Immature natural killer cell (primary cell): ENCODE data around the gene HYAL3. TPM values are rescaled to one million over a fixed set of nuclear protein-coding genes. Genes with fewer than 3 reads are reported as not detected.

Source experiments
- DNase-seq, 3 donors: peaks; one replicate each; pipeline ENCODE4 v3.0.0; 2022; ENCODE audit warnings: mixed read lengths in 1 of 3
- H3K27ac Mint-ChIP-seq, 6 donors: one replicate each; pipeline ENCODE4 v1.8.0; 2020; ENCODE audit warnings: mixed read lengths in 6 of 6, mild to moderate bottlenecking in 5 of 6, inconsistent platforms in 4 of 6, moderate library complexity in 3 of 6
- H3K27me3 Mint-ChIP-seq, 3 donors: one replicate each; pipeline ENCODE4 v1.8.0; 2020 to 2021; ENCODE audit warnings: low read depth in 3 of 3, mild to moderate bottlenecking in 3 of 3, mixed read lengths in 3 of 3, moderate library complexity in 3 of 3, inconsistent platforms in 1 of 3
- H3K36me3 Mint-ChIP-seq, 3 donors: one replicate each; pipeline ENCODE4 v1.8.0; 2020; ENCODE audit warnings: mixed read lengths in 3 of 3, inconsistent platforms in 2 of 3, mild to moderate bottlenecking in 2 of 3
- H3K4me1 Mint-ChIP-seq, 2 donors: one replicate each; pipeline ENCODE4 v1.8.0; 2020; ENCODE audit warnings: inconsistent platforms in 2 of 2, mild to moderate bottlenecking in 2 of 2, mixed read lengths in 2 of 2, moderate library complexity in 1 of 2
- H3K4me3 Mint-ChIP-seq, 5 donors: one replicate each; pipeline ENCODE4 v1.8.0; 2020; ENCODE audit warnings: mild to moderate bottlenecking in 5 of 5, mixed read lengths in 5 of 5, inconsistent platforms in 3 of 5, moderate library complexity in 3 of 5
- H3K9me3 Mint-ChIP-seq, 6 donors: one replicate each; pipeline ENCODE4 v1.8.0; 2020; ENCODE audit warnings: mild to moderate bottlenecking in 6 of 6, mixed read lengths in 6 of 6, inconsistent platforms in 4 of 6, moderate library complexity in 3 of 6
- polyA plus RNA-seq, 3 donors: library from polyadenylated mRNA; unstranded; fragments of 300-500 nt; fragmentation: Illumina TruSeq; gene quantifications; one replicate each; pipeline ENCODE4 v1.2.3, GENCODE V29; 2021

HYAL3 gene, protein sequence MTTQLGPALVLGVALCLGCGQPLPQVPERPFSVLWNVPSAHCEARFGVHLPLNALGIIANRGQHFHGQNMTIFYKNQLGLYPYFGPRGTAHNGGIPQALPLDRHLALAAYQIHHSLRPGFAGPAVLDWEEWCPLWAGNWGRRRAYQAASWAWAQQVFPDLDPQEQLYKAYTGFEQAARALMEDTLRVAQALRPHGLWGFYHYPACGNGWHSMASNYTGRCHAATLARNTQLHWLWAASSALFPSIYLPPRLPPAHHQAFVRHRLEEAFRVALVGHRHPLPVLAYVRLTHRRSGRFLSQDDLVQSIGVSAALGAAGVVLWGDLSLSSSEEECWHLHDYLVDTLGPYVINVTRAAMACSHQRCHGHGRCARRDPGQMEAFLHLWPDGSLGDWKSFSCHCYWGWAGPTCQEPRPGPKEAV
- 1 to 10 TPM; 1.5 to 2.4 (median 2.2) TPM for polyA plus RNA-seq

DNA sequence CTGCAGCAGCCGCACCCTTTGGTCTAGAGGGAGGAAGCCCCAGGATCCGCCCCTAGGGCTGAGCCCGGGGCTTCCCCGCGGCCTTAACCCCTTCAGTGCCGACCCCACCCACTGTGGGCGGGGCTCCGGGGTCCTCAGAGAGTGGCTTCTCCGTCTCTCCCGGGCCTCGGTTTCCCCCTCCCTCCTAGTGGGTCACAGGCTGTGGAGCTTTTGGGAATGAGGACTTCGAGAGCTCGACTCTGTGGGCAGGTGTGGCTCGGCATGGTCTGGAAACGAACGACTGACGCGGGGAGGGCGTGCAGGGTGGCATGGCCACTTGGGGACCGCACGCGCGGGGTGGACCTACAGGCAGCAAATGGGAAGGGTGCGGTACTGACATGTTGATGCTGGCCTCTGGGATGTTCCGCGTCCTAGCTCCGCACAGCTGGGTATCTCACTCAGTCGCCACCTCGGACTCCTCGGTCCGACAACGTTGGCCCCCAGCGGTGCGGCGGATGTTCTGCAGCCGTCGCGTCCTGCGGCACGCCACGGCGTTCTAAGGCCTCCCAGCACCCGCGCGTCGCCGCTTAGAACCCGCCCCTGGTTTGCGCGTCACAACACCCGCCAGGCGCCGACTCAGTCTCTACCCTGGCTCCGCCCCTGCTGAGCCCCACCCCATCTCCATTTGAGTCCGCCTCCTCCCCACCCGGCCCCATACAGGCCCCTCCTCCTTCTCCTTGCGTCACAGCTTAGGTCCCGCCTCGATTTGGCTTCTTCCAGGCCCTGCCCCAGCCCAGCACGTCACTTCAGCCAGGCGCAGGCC is at the start of gene HYAL3, which contains the start of gene NAA80:
HYAL3 (minus strand) TSS at position 570 of the 802 bp plus-strand sequence. CDS start 3,803 bp downstream, outside the sequence.
NAA80 (minus strand) TSS at position 570 of the 802 bp plus-strand sequence. CDS start 1,942 bp downstream, outside the sequence.
- H3K4me3 Mint-ChIP-seq, result peak within 1 kb of the TSS; percentile 92 to 98 (median 95)
- H3K36me3 Mint-ChIP-seq, result no peaks in the 10 kb centered on the region
- no peaks in the 10 kb centered on the region for H3K9me3 Mint-ChIP-seq
- H3K4me1 Mint-ChIP-seq, result peaks cover 27 to 34% of the 10 kb centered on the region in 2 donors
- peak; percentile 100 for DNase-seq
- H3K27me3 Mint-ChIP-seq, result peaks cover 0 to 4% (median 0%) of the 10 kb centered on the region in 3 donors
- H3K27ac Mint-ChIP-seq, result peak within 1 kb of the TSS; percentile 95 to 99 (median 98)

GRCh38 chr3:50347187-50347813 is 48.1 kb upstream of the HYAL3 start:
- peaks cover 83 to 88% of the 10 kb centered on the region in 2 donors for H3K4me1 Mint-ChIP-seq

DNA sequence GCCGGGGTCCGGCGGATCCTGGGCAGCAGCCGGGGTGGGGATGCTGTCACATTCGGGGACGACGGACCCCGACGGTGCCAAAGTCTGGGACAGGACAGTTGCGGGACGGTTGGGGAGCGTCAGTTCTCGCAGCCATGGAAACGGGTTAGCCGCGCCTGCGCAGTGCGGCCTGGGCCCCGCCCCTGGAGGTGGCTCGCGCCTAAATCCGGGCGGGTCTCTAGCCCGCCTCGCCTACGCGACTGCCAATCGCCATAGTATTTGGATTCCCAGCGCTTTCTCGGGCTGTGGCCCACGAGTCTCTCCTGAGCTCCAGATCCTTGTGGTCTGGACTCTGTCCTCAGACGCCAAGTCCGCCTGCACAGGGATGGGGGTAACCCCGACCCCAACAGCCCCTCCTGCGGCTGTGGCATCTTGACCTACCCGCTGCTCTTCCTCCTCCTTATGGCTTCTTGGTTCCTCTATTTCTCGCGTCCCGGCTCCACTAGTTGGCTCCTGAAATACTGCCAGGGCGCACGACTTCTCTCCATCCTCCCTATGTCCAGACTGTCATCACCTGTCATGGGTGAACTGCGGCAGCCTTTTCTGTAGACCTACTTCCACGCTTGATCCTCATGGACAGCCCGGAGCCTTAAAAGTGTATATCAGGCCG is 46.5 kb upstream of the HYAL3 start, which contains the start of gene ZMYND10:
ZMYND10 (minus strand) TSS at position 147 of the 649 bp plus-strand sequence. CDS start 153 bp downstream, outside the sequence.
- peaks cover 12 to 15% (median 13%) of the 10 kb centered on the region in 3 donors for H3K27me3 Mint-ChIP-seq
- peak within 1 kb of the TSS; percentile 60 to 75 (median 66) for H3K4me3 Mint-ChIP-seq
- peak; percentile 50 to 65 (median 56) for DNase-seq
- H3K27ac Mint-ChIP-seq, result peak within 1 kb of the TSS in 5 of 6 donors; percentile 39 to 79 (median 40)
- peaks cover 83 to 88% of the 10 kb centered on the region in 2 donors for H3K4me1 Mint-ChIP-seq
- H3K36me3 Mint-ChIP-seq, result peaks cover 0 to 14% (median 11%) of the 10 kb centered on the region in 3 donors
- H3K9me3 Mint-ChIP-seq, result no peaks in the 10 kb centered on the region

More at GRCh38 chr3:50347187-50347813, 48.1 kb upstream of the HYAL3 start:
- Mint-ChIP-seq H3K27ac (peak overlapping the region; percentile 46 to 86 (median 82)), H3K27me3 (peaks cover 8 to 10% (median 8%) of the 10 kb centered on the region in 3 donors), H3K9me3 (no peaks in the 10 kb centered on the region), H3K4me3 (peak overlapping the region; percentile 35 to 65 (median 41)), H3K36me3 (peaks cover 0 to 14% (median 11%) of the 10 kb centered on the region in 3 donors)
- DNase-seq, result peak; percentile 74 to 83 (median 79)

GRCh38 chr3:50345008-50345407 is 45.8 kb upstream of the HYAL3 start:
- H3K36me3 Mint-ChIP-seq, result peaks cover 0 to 10% (median 10%) of the 10 kb centered on the region in 3 donors
- peak overlapping the region in 3 of 5 donors; percentile 15 to 33 (median 33) for H3K4me3 Mint-ChIP-seq
- no peak for DNase-seq
- peak overlapping the region in 2 of 6 donors; percentile 40 to 70 for H3K27ac Mint-ChIP-seq
- peaks cover 76 to 82% of the 10 kb centered on the region in 2 donors for H3K4me1 Mint-ChIP-seq
- H3K9me3 Mint-ChIP-seq, result no peaks in the 10 kb centered on the region
- H3K27me3 Mint-ChIP-seq, result peaks cover 9 to 15% (median 10%) of the 10 kb centered on the region in 3 donors

- Mint-ChIP-seq H3K4me1 (peaks cover 69 to 75% of the 10 kb centered on the region in 2 donors), H3K27me3 (peaks cover 13 to 30% (median 24%) of the 10 kb centered on the region in 3 donors), H3K36me3 (peaks cover 7 to 21% (median 10%) of the 10 kb centered on the region in 3 donors), H3K27ac (peak overlapping the region in 5 of 6 donors; percentile 89 to 95 (median 92)), H3K4me3 (no peak overlapping the region), H3K9me3 (no peaks in the 10 kb centered on the region)
- DNase-seq, result no peak
Observed at GRCh38 chr3:50342813-50343633, 43.8 kb upstream of the HYAL3 start.

DNA sequence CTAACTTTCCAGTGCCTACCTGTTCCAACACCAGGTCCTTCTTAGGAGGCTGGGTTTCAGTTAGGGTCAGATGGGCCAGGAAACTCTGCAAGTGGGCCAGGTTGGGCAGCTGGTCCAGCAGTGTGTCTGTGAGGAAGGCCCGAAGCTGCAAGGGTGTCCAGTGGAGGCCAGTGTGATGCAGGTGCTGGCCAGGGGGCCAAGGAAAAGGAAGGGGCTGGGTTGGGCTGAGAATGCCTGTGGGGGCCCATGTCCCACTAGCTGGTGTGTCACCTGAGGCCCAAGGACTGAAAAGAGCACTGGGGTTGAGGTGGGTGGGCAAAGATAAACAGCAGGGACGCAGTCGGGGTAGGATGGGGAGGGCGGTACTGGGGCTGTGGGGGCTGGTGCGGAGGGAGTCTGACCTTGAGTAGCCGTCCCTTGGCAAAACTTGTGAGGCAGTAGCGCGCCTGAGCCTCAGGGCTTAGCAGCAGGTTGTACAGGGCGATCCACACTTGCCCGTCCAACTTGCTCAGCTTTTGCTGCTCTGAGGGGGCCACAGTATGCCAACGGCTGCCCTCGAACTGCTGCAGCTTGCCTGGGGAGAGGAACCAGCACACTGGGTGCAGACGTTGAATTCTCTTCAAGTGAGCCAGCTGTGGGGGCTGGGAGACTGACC is 42.9 kb upstream of the HYAL3 start:
- peak overlapping the region; percentile 84 to 95 (median 92) for H3K27ac Mint-ChIP-seq
- peak overlapping the region; percentile 66 to 98 (median 86) for H3K4me3 Mint-ChIP-seq
- peaks cover 4 to 20% (median 7%) of the 10 kb centered on the region in 3 donors for H3K36me3 Mint-ChIP-seq
- H3K9me3 Mint-ChIP-seq, result no peaks in the 10 kb centered on the region
- H3K27me3 Mint-ChIP-seq, result peaks cover 16 to 35% (median 27%) of the 10 kb centered on the region in 3 donors
- H3K4me1 Mint-ChIP-seq, result peaks cover 65 to 69% of the 10 kb centered on the region in 2 donors
- DNase-seq, result no peak

DNA sequence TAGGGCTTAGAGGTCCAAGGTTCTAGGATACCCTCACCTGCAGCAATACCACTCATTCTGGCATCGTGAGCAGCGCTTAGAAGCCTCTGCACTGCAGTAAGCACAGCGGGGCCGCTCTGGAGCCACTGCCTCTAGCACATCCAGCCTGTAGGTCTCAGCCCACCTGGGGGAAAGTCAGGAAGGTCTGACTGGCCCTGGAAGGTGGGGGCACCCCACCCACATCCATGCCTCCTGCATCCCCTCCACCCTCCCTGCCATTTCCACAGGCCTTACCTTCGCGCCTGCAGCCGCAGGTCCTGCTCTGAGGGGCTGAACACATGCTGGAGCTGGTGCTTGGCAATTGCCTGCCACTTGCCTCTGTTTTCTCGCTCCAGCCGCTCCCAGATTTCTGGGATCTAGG is 42.3 kb upstream of the HYAL3 start:
- DNase-seq, result peak in 2 of 3 donors; percentile 28 to 34
- H3K4me1 Mint-ChIP-seq, result peaks cover 65 to 69% of the 10 kb centered on the region in 2 donors
- peak overlapping the region; percentile 84 to 95 (median 92) for H3K27ac Mint-ChIP-seq
- H3K36me3 Mint-ChIP-seq, result peaks cover 6 to 21% (median 8%) of the 10 kb centered on the region in 3 donors
- H3K27me3 Mint-ChIP-seq, result peaks cover 16 to 36% (median 28%) of the 10 kb centered on the region in 3 donors
- peak overlapping the region; percentile 75 to 98 (median 90) for H3K4me3 Mint-ChIP-seq
- no peaks in the 10 kb centered on the region for H3K9me3 Mint-ChIP-seq

- DNase-seq, result peak; percentile 94 to 95 (median 94)
- H3K27ac Mint-ChIP-seq, result peak within 1 kb of the TSS; percentile 93 to 99 (median 97)
- H3K27me3 Mint-ChIP-seq, result peaks cover 16 to 37% (median 31%) of the 10 kb centered on the region in 3 donors
- no peaks in the 10 kb centered on the region for H3K9me3 Mint-ChIP-seq
- H3K4me1 Mint-ChIP-seq, result peaks cover 65 to 69% of the 10 kb centered on the region in 2 donors
- peaks cover 9 to 22% (median 10%) of the 10 kb centered on the region in 3 donors for H3K36me3 Mint-ChIP-seq
- peak within 1 kb of the TSS; percentile 90 to 99 (median 98) for H3K4me3 Mint-ChIP-seq
Observed at GRCh38 chr3:50340448-50341329, 41.5 kb upstream of the HYAL3 start, which contains the start of gene RASSF1. RASSF1 (minus strand) TSS chr3:50340836; CDS start chr3:50340805, 31 bp downstream.

DNA sequence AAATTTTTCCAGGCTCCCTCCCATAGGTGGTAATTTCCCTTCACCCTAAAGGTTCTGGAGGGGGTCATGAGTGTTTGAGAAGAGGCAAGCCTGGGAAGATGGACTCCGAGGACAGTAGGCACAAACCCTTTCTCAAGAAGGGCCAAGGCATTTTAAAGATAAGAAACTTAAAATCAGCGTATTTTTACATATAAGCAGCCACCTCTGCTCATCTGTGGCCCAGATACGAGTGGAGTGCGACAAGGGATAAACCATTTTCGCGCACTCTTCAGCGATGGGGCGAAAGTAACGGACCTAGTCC is 40.9 kb upstream of the HYAL3 start:
- peaks cover 63 to 71% of the 10 kb centered on the region in 2 donors for H3K4me1 Mint-ChIP-seq
- H3K4me3 Mint-ChIP-seq, result peak overlapping the region; percentile 90 to 99 (median 98)
- DNase-seq, result peak in 1 of 3 donors; percentile 22
- H3K9me3 Mint-ChIP-seq, result no peaks in the 10 kb centered on the region
- H3K27ac Mint-ChIP-seq, result peak overlapping the region; percentile 93 to 99 (median 97)
- peaks cover 16 to 37% (median 31%) of the 10 kb centered on the region in 3 donors for H3K27me3 Mint-ChIP-seq
- H3K36me3 Mint-ChIP-seq, result peaks cover 9 to 22% (median 10%) of the 10 kb centered on the region in 3 donors

- Mint-ChIP-seq H3K36me3 (peaks cover 9 to 22% (median 10%) of the 10 kb centered on the region in 3 donors), H3K27me3 (peaks cover 16 to 37% (median 31%) of the 10 kb centered on the region in 3 donors), H3K4me1 (peaks cover 66 to 71% of the 10 kb centered on the region in 2 donors), H3K4me3 (peak overlapping the region; percentile 90 to 99 (median 98)), H3K27ac (peak overlapping the region; percentile 93 to 99 (median 97)), H3K9me3 (no peaks in the 10 kb centered on the region)
- no peak for DNase-seq
Observed at GRCh38 chr3:50339485-50340146, 40.4 kb upstream of the HYAL3 start.
